Measurements from ENCODE around the gene PRDM16. TPM values are rescaled to one million over a fixed set of nuclear protein-coding genes. Genes with fewer than 3 reads are reported as not detected.

Gene PRDM16
- total and polyA plus RNA-seq, 2 of the 4 experiments (the other 2 are of a cell fraction): 0.02 TPM; not detected in 1

DNA sequence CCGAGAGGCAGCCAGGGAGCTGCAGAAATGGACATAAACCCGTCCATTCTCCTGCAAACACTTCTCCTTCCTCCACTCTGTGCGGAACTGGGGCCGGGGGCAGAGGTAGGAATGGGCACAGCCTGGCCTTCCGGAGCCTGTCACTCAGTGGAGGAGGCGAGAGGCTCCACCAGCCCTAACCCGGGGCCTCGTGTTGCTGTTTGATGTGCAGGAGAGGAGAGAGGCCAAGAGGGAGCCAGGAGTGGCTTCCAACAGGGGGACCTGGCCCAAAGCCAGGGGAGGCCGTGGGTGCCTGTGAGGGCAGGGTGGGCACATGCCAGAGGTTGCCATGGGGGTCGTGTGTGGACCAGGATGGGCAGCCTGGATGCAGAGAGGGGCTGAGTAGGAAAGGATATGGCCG, 227.3 kb downstream of the PRDM16 start:
- H2BK20ac ChIP-seq (ENCODE audit: low read depth, low read length): no peak overlapping the region
- H4K91ac ChIP-seq (ENCODE audit: insufficient read depth, low read depth, low read length): no peak overlapping the region
- no peak overlapping the region for H3K56ac ChIP-seq (ENCODE audit: extremely low read depth, insufficient read depth, low read length)
- no peak overlapping the region for H2AK9ac ChIP-seq (replicated peaks; ENCODE audit: low read depth, low read length, poor library complexity)
- H3K23ac ChIP-seq (ENCODE audit: low read depth, low read length): no peak overlapping the region
- no peak overlapping the region for H2AFZ ChIP-seq (replicated peaks; ENCODE audit: low read length, poor library complexity)
- H4K5ac ChIP-seq (ENCODE audit: low read depth, low read length): no peak overlapping the region
- BruUV-seq (replicated peaks): no TSS peak
- dilution Hi-C loops (cut with HindIII; ENCODE audit: low sequenced_read_pairs, unreplicated experiment): no loop called here
- no peak overlapping the region for H2AK5ac ChIP-seq (ENCODE audit: low read depth, low read length)
- no peak overlapping the region for H3K9ac ChIP-seq (ENCODE audit: low read depth, low read length)
- no peaks in the 10 kb centered on the region for H3K79me1 ChIP-seq (ENCODE audit: low read depth in 1 of 2, low read length in 2 of 2)
- no peak overlapping the region for H3K27ac ChIP-seq (ENCODE audit: insufficient read depth, low read length)
- no peak overlapping the region for H3K14ac ChIP-seq (replicated peaks; ENCODE audit: low read depth, low read length)
- H3K27me3 ChIP-seq (ENCODE audit: control insufficient read depth, insufficient read depth, low read length): peaks cover 16% of the 10 kb centered on the region; the same call in 1 of the 2 replicates
- no peak overlapping the region for H2BK5ac ChIP-seq (ENCODE audit: low read depth, low read length, poor library complexity, severe bottlenecking)
- no peak overlapping the region for H3K4me3 ChIP-seq (ENCODE audit: insufficient read depth, low read depth, low read length)
- TF ChIP-seq CHD1 (IDR thresholded peaks at IDR 0.05; ENCODE audit: low read depth, low read length): no peak
- H3K9me3 ChIP-seq (ENCODE audit: control insufficient read depth, insufficient read depth, low read length): 0 out of 2 replicates have a peak, but pooled peaks cover 2% of the 10 kb centered on the region
- no peak overlapping the region for H2BK120ac ChIP-seq (ENCODE audit: low read depth, low read length)
- no peak overlapping the region for H3K4ac ChIP-seq (ENCODE audit: low read depth, low read length)
- H4K8ac ChIP-seq (ENCODE audit: low read depth in 2 of 2, low read length in 2 of 2): no peak overlapping the region
- DNase-seq (no peak), ATAC-seq (ENCODE audit: low read depth) (no peak)
- no peak overlapping the region for H3K4me2 ChIP-seq (ENCODE audit: low read depth, low read length)
- H3K18ac ChIP-seq (ENCODE audit: low read depth, low read length): no peak overlapping the region
- no peaks in the 10 kb centered on the region for H4K20me1 ChIP-seq (ENCODE audit: insufficient read depth, low read length)
- no peaks in the 10 kb centered on the region for H3K36me3 ChIP-seq (ENCODE audit: control insufficient read depth, insufficient read depth, low read length)
- H2BK15ac ChIP-seq (ENCODE audit: low read depth, low read length): no peak overlapping the region
- no peaks in the 10 kb centered on the region for H3K4me1 ChIP-seq (ENCODE audit: control insufficient read depth, insufficient read depth, low read length)
- CTCF ChIA-PET: no interaction called here
- H3K9me1 ChIP-seq (ENCODE audit: insufficient read depth, low read length): no peaks in the 10 kb centered on the region
- in situ Hi-C loops (cut with MboI; ENCODE audit: low sequenced_read_pairs): no loop called here
- intact Hi-C loops (cut with micrococcal nuclease): no loop called here
- 40% methylated on average over 5 of the region's 11 CpGs; no CpG with 5 or more reads in 1 of the 2 experiments for WGBS, 2 experiments (ENCODE audit: extremely low coverage in 2 of 2, insufficient read length in 1 of 2)
- POLR2A ChIA-PET (ENCODE audit: unreplicated experiment): no interaction called here
